Activated T-cell treated with anti-CD3 and anti-CD28 coated beads for 1 hour (primary cell): ENCODE results near the gene MKRN2.

Experiments used
- DNase-seq: peaks from one replicate; pipeline ENCODE4 v3.0.0-alpha.2; 2020; ENCODE audit warnings: low read depth

MKRN2 gene

GRCh38 chr3:12553921-12554391 lies 2.9 kb upstream of the MKRN2 start:
- no peak for DNase-seq

GRCh38 chr3:12556314-12556689 lies 585 bp upstream of the MKRN2 start:
- DNase-seq: no peak

- DNase-seq: no peak
These were observed 700 bp downstream of the MKRN2 start for GRCh38 chr3:12557473-12558100.

GRCh38 chr3:12558706-12559105 lies 1.8 kb downstream of the MKRN2 start:
- DNase-seq: no peak

- no peak for DNase-seq
These were observed 2.6 kb downstream of the MKRN2 start for GRCh38 chr3:12559520-12559919.

GRCh38 chr3:12560505-12561190 lies 3.8 kb downstream of the MKRN2 start:
- DNase-seq: no peak

- DNase-seq: no peak
These were observed 4.5 kb downstream of the MKRN2 start for GRCh38 chr3:12561397-12561796.

- no peak for DNase-seq
These were observed 5.6 kb downstream of the MKRN2 start for GRCh38 chr3:12562451-12562850.

- no peak for DNase-seq
These were observed 10.1 kb downstream of the MKRN2 start for GRCh38 chr3:12566976-12567375.

GRCh38 chr3:12568747-12569146 lies 11.9 kb downstream of the MKRN2 start:
- DNase-seq: no peak

GRCh38 chr3:12569836-12570235 lies 12.9 kb downstream of the MKRN2 start:
- DNase-seq: no peak

GRCh38 chr3:12571986-12572385 lies 15.1 kb downstream of the MKRN2 start:
- no peak for DNase-seq

- DNase-seq: no peak
These were observed 17.2 kb downstream of the MKRN2 start for GRCh38 chr3:12574131-12574530.

GRCh38 chr3:12574661-12575060 lies 17.8 kb downstream of the MKRN2 start:
- DNase-seq: no peak

- DNase-seq: no peak
These were observed 20.5 kb downstream of the MKRN2 start for GRCh38 chr3:12577379-12577778.

- no peak for DNase-seq
These were observed 21.9 kb downstream of the MKRN2 start for GRCh38 chr3:12578742-12579141.

- no peak for DNase-seq
These were observed 22.6 kb downstream of the MKRN2 start for GRCh38 chr3:12579456-12579855.

- DNase-seq: no peak
These were observed 23.0 kb downstream of the MKRN2 start for GRCh38 chr3:12579905-12580304.

- DNase-seq: no peak
These were observed 25.8 kb downstream of the MKRN2 start for GRCh38 chr3:12582730-12583129.

- no peak for DNase-seq
These were observed 26.4 kb downstream of the MKRN2 start for GRCh38 chr3:12583280-12583679.

- DNase-seq: no peak
These were observed 27.2 kb downstream of the MKRN2 start for GRCh38 chr3:12584083-12584482.

- no peak for DNase-seq
These were observed 28.3 kb downstream of the MKRN2 start for GRCh38 chr3:12585181-12585580.

- DNase-seq: no peak
These were observed 29.1 kb downstream of the MKRN2 start for GRCh38 chr3:12585970-12586369.

- DNase-seq: no peak
These were observed 29.5 kb downstream of the MKRN2 start for GRCh38 chr3:12586403-12586802.
